Liver (tissue), 9 donors: Measurements from ENCODE around the gene DLST. TPM values are rescaled to one million over a fixed set of nuclear protein-coding genes. Genes with fewer than 3 reads are reported as not detected.

Experiments used
- DNase-seq: peaks from one replicate; pipeline ENCODE4 v3.0.0-alpha.2; 2017; ENCODE audit warnings: low spot score
- H3K27ac ChIP-seq, 2 donors: one replicate each; pipeline ENCODE4 v1.7.0; 2013; ENCODE audit warnings: inconsistent platforms in 2 of 2, low read length in 2 of 2, control low read depth in 1 of 2, low read depth in 1 of 2, mild to moderate bottlenecking in 1 of 2
- H3K27me3 ChIP-seq, 4 donors: one replicate each; pipeline versions ENCODE4 v1.6.1 to v1.7.0; 2013; ENCODE audit warnings: low read length in 3 of 4, inconsistent platforms in 1 of 4, mild to moderate bottlenecking in 1 of 4, moderate library complexity in 1 of 4; ENCODE audit not compliant: control insufficient read depth in 4 of 4, insufficient read depth in 4 of 4
- H3K36me3 ChIP-seq, 4 donors: one replicate each; pipeline versions ENCODE4 v1.6.1 to v1.7.0; 2013; ENCODE audit warnings: low read length in 3 of 4, mild to moderate bottlenecking in 3 of 4, low read depth in 1 of 4, moderate library complexity in 1 of 4; ENCODE audit not compliant: control insufficient read depth in 4 of 4, insufficient read depth in 3 of 4
- H3K4me1 ChIP-seq, 4 donors: one replicate each; pipeline versions ENCODE4 v1.6.1 to v1.7.0; 2013; ENCODE audit warnings: low read length in 3 of 4, mild to moderate bottlenecking in 3 of 4, moderate library complexity in 1 of 4; ENCODE audit not compliant: control insufficient read depth in 4 of 4, insufficient read depth in 4 of 4
- H3K4me3 ChIP-seq, 3 donors: one replicate each; pipeline versions ENCODE4 v1.6.1 to v1.7.0; 2013; ENCODE audit warnings: low read length in 3 of 3, control low read depth in 1 of 3, low read depth in 1 of 3, mild to moderate bottlenecking in 1 of 3
- H3K9ac ChIP-seq, 2 donors: one replicate each; pipeline ENCODE4 v1.7.0; 2013; ENCODE audit warnings: low read length in 2 of 2, mild to moderate bottlenecking in 2 of 2, moderate library complexity in 2 of 2, control low read depth in 1 of 2, low read depth in 1 of 2
- H3K9me3 ChIP-seq, 4 donors: one replicate each; pipeline versions ENCODE4 v1.6.1 to v1.7.0; 2013; ENCODE audit warnings: low read length in 3 of 4; ENCODE audit not compliant: control insufficient read depth in 4 of 4
- CTCF ChIP-seq: fragments of 150-350 bp; IDR thresholded peaks from 2 replicates; pipeline ENCODE4 v1.5.1; 2017; ENCODE audit warnings: improper control_type of control experiment, low read depth, low read length; ENCODE audit not compliant: missing input control
- FOXA2 ChIP-seq: IDR thresholded peaks from 2 replicates; pipeline ENCODE4 v1.6.1; 2016; ENCODE audit warnings: antibody characterized with exemption
- GABPA ChIP-seq, 2 donors: IDR thresholded peaks in 1 of 2; conservative IDR thresholded peaks in 1 of 2; 2 replicates each; pipeline ENCODE4 v1.6.1; 2016; ENCODE audit warnings: antibody characterized with exemption in 2 of 2, mild to moderate bottlenecking in 1 of 2, moderate library complexity in 1 of 2
- JUND ChIP-seq, 2 donors: IDR thresholded peaks; 2 replicates each; pipeline ENCODE4 v1.6.1; 2016; ENCODE audit warnings: antibody characterized with exemption in 2 of 2
- RXRA ChIP-seq, 2 donors: IDR thresholded peaks; 2 replicates each; pipeline ENCODE4 v1.6.1; 2017 to 2018; ENCODE audit warnings: antibody characterized with exemption in 2 of 2, mild to moderate bottlenecking in 1 of 2
- SP1 ChIP-seq: IDR thresholded peaks from 2 replicates; pipeline ENCODE4 v1.6.1; 2018; ENCODE audit warnings: antibody characterized with exemption, mild to moderate bottlenecking
- YY1 ChIP-seq: IDR thresholded peaks from 2 replicates; pipeline ENCODE4 v1.6.1; 2016; ENCODE audit warnings: antibody characterized with exemption, mild to moderate bottlenecking
- WGBS: extraction: QIAGEN DNeasy Blood & Tissue Kit; methylation state at CpG from one replicate; pipeline ENCODE4 v1.1.7; 2013; 5-methylcytosine and 5-hydroxymethylcytosine counted together
- polyA plus RNA-seq, 2 donors: library from polyadenylated mRNA; stranded (reverse) in 1 of 2; unstranded in 1 of 2; fragments of 200-250 nt in 1 of 2; fragments of >200 nt in 1 of 2; fragmentation: Nextera tagmentation in 1 of 2; extraction: Ambion mirVana in 1 of 2; gene quantifications; one replicate each; pipeline versions ENCODE4 v1.2.1 to v1.2.3, GENCODE V29; 2013 to 2015
- total RNA-seq, 2 donors: library from RNA; depleted of rRNA; stranded (reverse); fragments of >200 nt; gene quantifications; one replicate each; pipeline ENCODE4 v1.2.3, GENCODE V29; 2014
- TF ChIP-seq, protein P1 (sequence below): IDR thresholded peaks from 2 replicates; pipeline ENCODE4 v1.6.1; 2016; ENCODE audit warnings: antibody characterized with exemption
- TF ChIP-seq, protein P2 (sequence below): IDR thresholded peaks from 2 replicates; pipeline ENCODE4 v1.6.1; 2016; ENCODE audit warnings: antibody characterized with exemption
- TF ChIP-seq, protein P3 (sequence below): IDR thresholded peaks from 2 replicates; pipeline ENCODE4 v1.6.1; 2016; ENCODE audit warnings: antibody characterized with exemption
- donor health status: healthy.
- donor health status: healthy.
- donor health status: healthy.
- donor health status: healthy.
- donor health status: healthy.

Gene DLST
- total and polyA plus RNA-seq, 4 donors: 10.7 to 69.3 (median 49.5) TPM

DNA sequence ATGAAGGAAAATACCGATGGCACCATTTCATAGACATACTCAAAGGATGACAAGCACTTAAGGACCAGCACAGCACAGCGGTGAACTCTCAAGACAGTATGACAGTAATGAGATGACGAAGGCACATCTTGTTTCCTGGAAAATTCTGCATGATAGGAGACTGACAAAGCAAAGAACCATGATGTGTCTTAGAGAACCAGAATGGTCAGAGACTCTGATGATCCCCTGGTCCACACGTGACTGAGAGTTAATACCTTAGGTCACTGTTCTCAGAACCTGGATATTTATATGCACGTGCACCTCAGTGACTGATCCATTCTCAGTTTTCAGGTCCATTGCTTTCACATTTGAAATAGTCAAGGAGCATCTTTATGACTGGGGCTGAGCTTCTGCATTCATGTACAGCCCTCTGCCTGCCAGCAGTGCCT is 41.1 kb upstream of the DLST start:
- TF ChIP-seq GABPA (IDR thresholded peaks at IDR 0.05 in 1 of 2, conservative IDR thresholded peaks at IDR 0.05 in 1 of 2) (no peak), YY1 (no peak), FOXA2 (no peak), CTCF (no peak), JUND (IDR thresholded peaks at IDR 0.05) (no peak)
- TF ChIP-seq, protein P1, sequence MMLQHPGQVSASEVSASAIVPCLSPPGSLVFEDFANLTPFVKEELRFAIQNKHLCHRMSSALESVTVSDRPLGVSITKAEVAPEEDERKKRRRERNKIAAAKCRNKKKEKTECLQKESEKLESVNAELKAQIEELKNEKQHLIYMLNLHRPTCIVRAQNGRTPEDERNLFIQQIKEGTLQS: no peak
- Histone ChIP-seq H3K9ac (no peak overlapping the region), H3K4me3 (no peak overlapping the region), H3K36me3 (peaks cover 0 to 3% (median under 1%) of the 10 kb centered on the region in 4 donors), H3K9me3 (no peaks in the 10 kb centered on the region), H3K27ac (no peak overlapping the region), H3K4me1 (no peaks in the 10 kb centered on the region), H3K27me3 (no peaks in the 10 kb centered on the region)
- 91% methylated on average over 5 of the region's 5 CpGs for WGBS
- DNase-seq: no peak

- DNase-seq: no peak
- no peak overlapping the region for H3K27ac ChIP-seq
- H3K27me3 ChIP-seq: no peaks in the 10 kb centered on the region
- no peaks in the 10 kb centered on the region for H3K9me3 ChIP-seq
- no peak overlapping the region for H3K9ac ChIP-seq
- no peak for TF ChIP-seq SP1
- TF ChIP-seq, protein P2, sequence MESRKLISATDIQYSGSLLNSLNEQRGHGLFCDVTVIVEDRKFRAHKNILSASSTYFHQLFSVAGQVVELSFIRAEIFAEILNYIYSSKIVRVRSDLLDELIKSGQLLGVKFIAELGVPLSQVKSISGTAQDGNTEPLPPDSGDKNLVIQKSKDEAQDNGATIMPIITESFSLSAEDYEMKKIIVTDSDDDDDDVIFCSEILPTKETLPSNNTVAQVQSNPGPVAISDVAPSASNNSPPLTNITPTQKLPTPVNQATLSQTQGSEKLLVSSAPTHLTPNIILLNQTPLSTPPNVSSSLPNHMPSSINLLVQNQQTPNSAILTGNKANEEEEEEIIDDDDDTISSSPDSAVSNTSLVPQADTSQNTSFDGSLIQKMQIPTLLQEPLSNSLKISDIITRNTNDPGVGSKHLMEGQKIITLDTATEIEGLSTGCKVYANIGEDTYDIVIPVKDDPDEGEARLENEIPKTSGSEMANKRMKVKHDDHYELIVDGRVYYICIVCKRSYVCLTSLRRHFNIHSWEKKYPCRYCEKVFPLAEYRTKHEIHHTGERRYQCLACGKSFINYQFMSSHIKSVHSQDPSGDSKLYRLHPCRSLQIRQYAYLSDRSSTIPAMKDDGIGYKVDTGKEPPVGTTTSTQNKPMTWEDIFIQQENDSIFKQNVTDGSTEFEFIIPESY: no peak
- no peak for TF ChIP-seq RXRA (IDR thresholded peaks at IDR 0.05)
- TF ChIP-seq, protein P3, sequence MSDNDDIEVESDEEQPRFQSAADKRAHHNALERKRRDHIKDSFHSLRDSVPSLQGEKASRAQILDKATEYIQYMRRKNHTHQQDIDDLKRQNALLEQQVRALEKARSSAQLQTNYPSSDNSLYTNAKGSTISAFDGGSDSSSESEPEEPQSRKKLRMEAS: no peak
- TF ChIP-seq YY1: no peak
- TF ChIP-seq CTCF: no peak
- no peaks in the 10 kb centered on the region for H3K4me1 ChIP-seq
- WGBS: 86% methylated on average over 4 of the region's 4 CpGs
- H3K36me3 ChIP-seq: no peaks in the 10 kb centered on the region
- H3K4me3 ChIP-seq: no peak overlapping the region
Measured at GRCh38 chr14:74841230-74842207, 40.2 kb upstream of the DLST start.
